ENCODE results near the gene ZFP36L2. TPM values are rescaled to one million over a fixed set of nuclear protein-coding genes. Genes with fewer than 3 reads are reported as not detected.

Gene ZFP36L2
- total RNA-seq, 4 donors from 2014 or later: 146 to 287 (median 172) TPM

- H3K36me3 ChIP-seq: peaks cover 44 to 46% of the 10 kb centered on the region in 2 donors
- H3K27ac ChIP-seq: peak overlapping the region; percentile 99 to 100 (median 100)
- no peaks in the 10 kb centered on the region for H3K27me3 ChIP-seq
- TF ChIP-seq CTCF (IDR thresholded peaks at IDR 0.05) (no peak), POLR2A (IDR thresholded peaks at IDR 0.05) (peak in 1 of 2 donors; percentile 10)
- intact Hi-C loops (cut with DNase I): loop anchor here (5.0 kb wide), 1 partner anchor 278 kb away; no protein-coding TSS in a partner anchor
- peak; percentile 49 to 54 for DNase-seq
- H3K4me1 ChIP-seq: peaks cover 27 to 33% of the 10 kb centered on the region in 2 donors
- H3K4me3 ChIP-seq (replicated peaks in 1 of 3): peak overlapping the region; percentile 91 to 99 (median 97)
- H3K9me3 ChIP-seq: no peaks in the 10 kb centered on the region
- 0 to 1% methylated on average over 20 to 21 of the region's 74 CpGs for whole genome bisulfite sequencing, 2 donors
These were observed 1.2 kb downstream of the ZFP36L2 start for GRCh38 chr2:43225093-43225787.

- peaks cover 27 to 35% of the 10 kb centered on the region in 2 donors for H3K4me1 ChIP-seq
- H3K4me3 ChIP-seq (replicated peaks in 1 of 3): peak overlapping the region; percentile 91 to 99 (median 97)
- TF ChIP-seq CTCF (IDR thresholded peaks at IDR 0.05) (no peak), POLR2A (IDR thresholded peaks at IDR 0.05) (no peak)
- 1% methylated on average over 23 of the region's 74 CpGs; no CpG with 5 or more reads in 1 of the 2 donors for WGBS, 2 donors
- peaks cover 44 to 45% of the 10 kb centered on the region in 2 donors for H3K36me3 ChIP-seq
- H3K9me3 ChIP-seq: no peaks in the 10 kb centered on the region
- H3K27me3 ChIP-seq: no peaks in the 10 kb centered on the region
- DNase-seq: peak in 1 of 2 donors; percentile 11
- peak overlapping the region; percentile 99 to 100 (median 100) for H3K27ac ChIP-seq
- intact Hi-C loops (cut with DNase I): loop anchor here (5.0 kb wide), 2 partner anchors 277 to 397 kb away; no protein-coding TSS in a partner anchor
These were observed 1.8 kb downstream of the ZFP36L2 start for GRCh38 chr2:43224571-43225092.

- TF ChIP-seq CTCF (IDR thresholded peaks at IDR 0.05): peak in 2 of 6 experiments; percentile 11 to 12
- no peak for TF ChIP-seq POLR2A (IDR thresholded peaks at IDR 0.05)
- peak; percentile 55 to 57 for DNase-seq
- Histone ChIP-seq H3K4me1 (peaks cover 26 to 37% of the 10 kb centered on the region in 2 donors), H3K27ac (peak overlapping the region; percentile 99 to 100 (median 100)), H3K9me3 (no peaks in the 10 kb centered on the region), H3K36me3 (peaks cover 44 to 45% of the 10 kb centered on the region in 2 donors), H3K4me3 (replicated peaks in 1 of 3) (peak overlapping the region; percentile 91 to 99 (median 97)), H3K27me3 (no peaks in the 10 kb centered on the region)
- WGBS, 2 donors: 0% methylated on average over 15 to 18 of the region's 41 CpGs
- intact Hi-C loops (cut with DNase I): loop anchor here (5.0 kb wide), 1 partner anchor 397 kb away; no protein-coding TSS in a partner anchor
These were observed 2.3 kb downstream of the ZFP36L2 start for GRCh38 chr2:43224131-43224570.

DNA sequence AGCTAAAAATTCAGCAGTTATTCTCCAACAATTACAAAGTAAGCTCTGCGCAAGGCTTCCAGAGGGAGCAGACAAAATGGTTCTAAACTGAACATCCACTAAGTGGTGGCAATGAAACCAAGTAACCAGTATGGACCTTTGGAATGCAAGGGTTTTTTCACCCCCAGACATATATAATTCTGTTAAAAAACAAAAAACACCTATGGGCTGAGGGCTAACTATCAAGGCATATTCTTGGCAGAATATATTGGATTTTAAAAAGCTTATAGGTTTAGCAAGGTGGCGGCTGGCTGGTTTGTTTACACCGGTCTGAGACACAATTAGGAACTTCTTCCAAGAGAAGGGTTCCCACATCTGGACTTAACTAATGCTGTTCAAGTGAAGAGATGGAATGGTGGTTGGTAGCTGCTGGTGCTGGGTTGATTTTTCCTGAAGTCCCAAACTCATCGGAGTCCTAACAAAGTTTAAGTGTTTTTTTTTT, 2.8 kb downstream of the ZFP36L2 start:
- peak overlapping the region; percentile 99 to 100 (median 100) for H3K27ac ChIP-seq
- DNase-seq: no peak
- no peaks in the 10 kb centered on the region for H3K9me3 ChIP-seq
- peaks cover 26 to 37% of the 10 kb centered on the region in 2 donors for H3K4me1 ChIP-seq
- WGBS, 2 donors: 0 to 6% methylated on average over 4 of the region's 4 CpGs
- no peak for TF ChIP-seq CTCF (IDR thresholded peaks at IDR 0.05)
- TF ChIP-seq POLR2A (IDR thresholded peaks at IDR 0.05): no peak
- no peaks in the 10 kb centered on the region for H3K27me3 ChIP-seq
- intact Hi-C loops (cut with DNase I): loop anchor here (5.0 kb wide), 1 partner anchor 396 kb away; no protein-coding TSS in a partner anchor
- peaks cover 44 to 45% of the 10 kb centered on the region in 2 donors for H3K36me3 ChIP-seq
- H3K4me3 ChIP-seq (replicated peaks in 1 of 3): peak overlapping the region; percentile 59 to 99 (median 91)

All from thyroid gland (tissue), 4 donors.